HS-27A (cell line): ENCODE measurements around the gene ARHGEF38.
"Not testable (repeated sequence)": the region's sequence is repeated elsewhere in the genome, so short reads cannot be mapped to it uniquely, and the experiment has no call there.

Experiments used
- DNase-seq: peaks from one replicate; pipeline ENCODE4 v3.0.0-alpha.2; 2012; ENCODE audit warnings: low read depth, missing footprints

ARHGEF38 gene

DNA sequence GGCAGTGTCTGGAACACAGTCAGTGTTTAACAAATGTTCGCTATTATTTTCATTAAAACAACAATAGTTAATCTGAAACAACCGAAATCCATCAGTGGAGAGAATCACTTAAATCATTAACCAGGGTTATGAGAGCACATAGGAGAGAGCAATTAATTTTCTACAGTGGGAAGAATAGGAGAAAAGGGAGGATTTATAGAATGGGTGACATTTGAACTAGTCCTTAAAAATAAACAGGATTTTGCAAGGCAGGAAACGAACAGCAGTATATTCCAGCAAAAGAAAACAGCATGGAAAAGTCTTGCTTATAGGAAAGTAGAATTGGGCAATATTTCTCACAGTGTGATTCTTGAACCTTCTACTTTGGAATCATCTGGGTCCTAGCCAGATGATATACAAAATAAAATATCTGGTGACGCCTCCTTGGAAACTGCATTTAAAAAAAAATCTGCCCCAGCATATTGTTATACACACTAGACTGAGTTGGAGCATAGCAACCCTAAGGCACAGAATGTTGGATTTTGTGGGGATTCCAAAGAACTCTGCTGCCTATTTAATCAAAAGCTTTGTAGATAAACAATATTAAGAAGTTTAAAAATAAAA lies 100.0 kb downstream of the ARHGEF38 start:
- no peak for DNase-seq

DNA sequence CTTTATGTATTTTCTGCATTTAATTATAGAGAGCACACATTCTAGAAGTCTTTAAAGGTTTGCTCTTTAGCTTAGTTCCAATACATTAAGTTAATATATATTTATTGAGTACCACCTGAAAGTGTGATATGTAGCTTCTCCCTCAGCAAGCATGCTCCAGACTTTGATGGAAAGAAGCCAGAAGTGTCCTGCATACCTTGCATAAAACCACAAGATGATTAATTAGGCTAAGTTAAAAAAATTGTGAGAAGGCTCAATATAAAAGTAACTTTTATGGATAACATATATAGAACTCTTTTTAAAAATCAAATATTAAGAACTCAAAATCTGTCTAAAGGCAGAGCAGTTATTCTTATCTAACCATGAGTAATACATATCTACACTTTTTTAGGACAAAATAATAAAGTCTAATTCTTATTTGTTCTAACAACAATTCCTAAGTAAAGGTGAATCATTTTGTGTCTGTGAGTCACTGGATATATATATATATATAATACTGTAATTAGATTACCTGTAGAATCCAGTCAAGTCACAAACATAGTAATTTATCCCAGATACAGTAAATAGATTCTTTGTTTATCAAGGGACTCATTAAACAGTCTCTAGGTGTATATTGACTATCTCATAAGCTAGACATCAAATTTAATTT lies 104.8 kb downstream of the ARHGEF38 start:
- no peak for DNase-seq

DNA sequence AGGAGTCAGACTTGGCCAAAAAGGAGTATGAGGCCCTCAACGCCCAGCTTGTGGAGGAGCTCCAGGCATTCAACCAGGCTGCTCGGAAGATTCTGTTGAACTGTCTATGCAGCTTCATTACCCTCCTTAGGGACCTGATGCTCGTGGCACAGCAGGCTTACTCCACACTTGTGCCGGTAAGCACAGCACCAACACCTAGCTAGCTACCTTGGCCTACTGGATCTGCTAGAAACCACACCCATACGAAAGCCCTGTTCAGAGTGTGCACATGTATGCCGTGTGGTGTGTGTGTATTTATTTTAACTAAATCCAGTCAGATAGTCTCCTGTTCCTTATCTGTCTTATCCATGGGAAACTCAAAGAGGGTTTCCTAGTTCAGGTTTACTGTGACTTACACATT lies 106.8 kb downstream of the ARHGEF38 start:
- DNase-seq: no peak

DNA sequence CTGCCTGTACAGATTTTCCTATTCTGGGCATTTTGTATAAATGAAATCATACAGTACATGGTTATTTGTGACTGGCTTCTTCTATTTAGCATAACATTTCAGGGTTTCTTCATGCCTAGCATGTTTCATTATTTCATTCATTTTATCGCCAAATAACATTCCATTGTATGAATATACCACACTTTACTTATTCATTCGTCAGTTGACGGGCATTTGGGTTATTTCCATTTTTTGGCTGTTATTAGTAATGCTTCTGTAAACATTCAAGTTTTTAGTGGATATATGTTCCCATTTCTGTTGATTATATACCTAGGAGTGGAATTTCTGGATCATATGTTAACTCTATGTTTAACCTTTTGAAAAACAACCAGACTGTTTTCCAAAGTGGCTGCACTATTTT lies 108.6 kb downstream of the ARHGEF38 start:
- DNase-seq: no peak

DNA sequence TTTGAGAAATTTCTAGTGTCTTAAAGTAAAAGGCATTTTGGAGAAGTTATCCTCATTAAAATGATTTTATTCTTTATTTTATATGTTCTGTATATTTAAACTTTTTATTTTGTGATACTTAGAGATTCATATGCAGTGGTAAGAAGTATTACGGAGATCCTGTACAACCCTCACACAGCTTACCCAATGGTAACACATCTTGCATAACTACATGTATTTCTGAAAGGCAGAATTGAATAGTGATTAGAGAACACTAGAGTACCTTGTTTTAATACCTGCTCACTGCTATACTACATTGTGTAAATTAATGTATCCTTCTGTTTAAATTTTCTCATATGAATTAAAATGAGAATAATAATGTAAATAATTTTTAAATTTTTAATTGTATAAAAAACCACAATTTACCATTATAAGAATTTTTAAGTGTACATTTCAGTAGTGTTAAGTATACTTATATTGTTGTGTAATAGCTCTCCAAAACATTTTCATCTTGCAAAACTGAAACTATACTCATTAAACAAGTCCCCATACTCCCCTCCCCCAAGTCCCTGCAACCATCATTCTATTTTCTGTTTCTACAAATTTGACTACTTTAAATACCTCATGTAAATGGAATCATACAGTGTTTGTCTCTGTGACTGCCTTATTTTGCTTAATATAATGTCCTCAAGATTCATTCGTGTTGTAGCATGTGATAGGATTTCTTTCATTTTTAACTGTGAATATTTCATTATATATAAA lies 110.7 kb downstream of the ARHGEF38 start:
- no peak for DNase-seq

DNA sequence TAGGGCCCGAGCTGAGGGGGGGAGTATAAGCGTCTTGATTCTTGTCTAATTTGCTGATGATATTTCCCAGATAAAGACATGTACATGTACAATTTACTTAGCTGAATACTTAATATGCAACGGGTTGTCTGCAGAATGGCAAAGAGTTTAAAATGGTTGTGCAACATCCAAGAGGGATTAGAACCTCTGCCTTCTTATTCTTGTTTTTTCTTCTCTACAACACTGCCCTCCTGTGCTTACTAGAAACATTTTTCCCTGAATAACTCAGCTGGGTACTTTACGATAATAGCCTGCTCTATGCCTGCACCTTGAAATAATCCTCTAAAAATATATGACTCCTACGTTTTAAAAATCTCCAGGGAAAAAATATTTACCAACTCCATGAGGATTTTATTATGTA lies 114.3 kb downstream of the ARHGEF38 start:
- no peak for DNase-seq

DNA sequence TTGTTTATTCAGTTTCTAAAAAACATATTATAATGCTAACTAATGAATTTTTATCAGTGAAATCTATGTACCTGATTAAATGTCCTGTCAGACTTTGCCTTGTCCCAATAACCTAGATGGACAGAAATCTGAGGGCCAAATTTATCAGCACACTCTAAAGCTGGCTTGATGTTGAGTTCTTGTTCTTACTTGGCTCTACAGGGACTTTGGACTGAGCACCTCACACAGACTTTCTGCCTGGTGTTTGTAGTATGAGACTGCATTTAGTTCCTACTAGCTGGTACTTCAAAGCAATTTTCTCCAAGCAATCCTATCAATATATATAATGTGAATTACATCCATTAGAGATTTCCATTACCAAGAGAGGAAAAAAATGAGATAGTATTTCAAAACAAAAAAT lies 118.3 kb downstream of the ARHGEF38 start:
- DNase-seq: no peak

DNA sequence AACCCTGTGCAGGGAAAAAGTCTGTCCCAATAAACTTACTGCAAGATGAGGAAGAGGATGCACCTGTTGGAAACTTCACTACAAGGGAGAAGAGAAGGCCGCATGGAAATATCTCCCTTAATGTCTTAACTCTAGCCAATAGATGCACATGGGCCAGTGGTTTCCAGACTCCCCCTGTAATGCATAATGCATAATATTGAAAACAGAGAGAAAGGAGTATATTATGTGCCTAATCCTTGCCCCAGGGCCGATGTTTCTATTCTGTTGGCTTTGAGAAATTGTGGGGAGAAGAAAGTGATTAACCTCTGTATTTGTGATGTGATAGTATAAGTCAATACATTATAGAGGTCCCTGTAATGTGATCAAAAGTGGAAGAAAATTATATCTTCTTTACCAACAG lies 118.9 kb downstream of the ARHGEF38 start:
- DNase-seq: no peak

DNA sequence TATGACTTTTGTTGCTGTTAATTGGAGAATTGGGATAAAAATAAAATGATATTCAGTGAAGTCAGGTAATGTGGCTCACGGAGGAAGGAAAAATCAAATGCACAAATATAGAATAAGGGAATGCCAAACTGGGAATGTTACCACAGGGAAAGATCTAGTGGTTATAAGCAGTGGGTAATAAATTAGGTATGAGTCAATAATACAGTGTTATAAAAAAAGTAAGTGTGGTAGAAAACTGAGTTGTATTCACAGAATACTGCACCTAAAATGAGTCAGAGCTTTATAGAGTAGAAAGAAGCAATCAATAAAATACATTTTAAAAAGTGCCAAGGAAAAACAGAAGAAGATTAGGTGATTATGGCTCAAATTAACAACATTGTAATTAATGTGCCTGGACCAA lies 121.6 kb downstream of the ARHGEF38 start:
- no peak for DNase-seq

DNA sequence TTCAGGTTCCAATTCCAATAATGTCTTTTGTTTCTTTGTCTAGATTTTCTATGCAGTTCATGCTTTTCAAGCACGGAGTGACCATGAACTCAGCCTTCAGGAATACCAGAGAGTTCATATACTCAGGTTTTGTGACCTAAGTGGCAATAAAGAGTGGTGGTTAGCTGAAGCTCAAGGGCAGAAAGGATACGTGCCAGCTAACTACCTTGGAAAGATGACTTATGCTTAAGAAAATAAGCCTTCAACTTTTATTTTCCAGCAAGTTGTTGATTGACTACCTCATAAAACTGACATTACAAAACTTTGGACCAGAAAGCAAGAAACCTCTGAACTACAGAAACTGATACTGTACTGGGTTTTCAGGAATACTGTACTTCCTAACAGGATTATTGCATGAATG lies 125.3 kb downstream of the ARHGEF38 start:
- no peak for DNase-seq

DNA sequence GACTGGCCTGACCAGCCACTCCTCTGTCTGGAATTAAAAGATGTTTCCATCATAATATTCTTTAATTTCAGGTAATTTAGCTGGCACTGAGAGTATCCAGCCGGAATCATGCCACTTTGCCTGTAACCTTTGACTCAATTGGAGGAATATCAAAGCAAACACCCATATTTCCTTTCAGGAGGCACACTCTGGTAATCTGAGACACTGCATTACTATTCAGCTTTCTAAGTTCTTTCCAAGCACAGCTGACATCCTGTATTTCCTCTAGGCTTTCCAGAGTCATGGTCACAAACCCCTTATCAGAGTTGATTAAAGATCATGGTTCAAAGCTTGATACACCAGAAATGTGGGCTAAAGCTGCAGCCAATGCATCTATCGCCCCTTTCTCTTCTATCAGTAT lies 126.8 kb downstream of the ARHGEF38 start:
- DNase-seq: no peak

DNA sequence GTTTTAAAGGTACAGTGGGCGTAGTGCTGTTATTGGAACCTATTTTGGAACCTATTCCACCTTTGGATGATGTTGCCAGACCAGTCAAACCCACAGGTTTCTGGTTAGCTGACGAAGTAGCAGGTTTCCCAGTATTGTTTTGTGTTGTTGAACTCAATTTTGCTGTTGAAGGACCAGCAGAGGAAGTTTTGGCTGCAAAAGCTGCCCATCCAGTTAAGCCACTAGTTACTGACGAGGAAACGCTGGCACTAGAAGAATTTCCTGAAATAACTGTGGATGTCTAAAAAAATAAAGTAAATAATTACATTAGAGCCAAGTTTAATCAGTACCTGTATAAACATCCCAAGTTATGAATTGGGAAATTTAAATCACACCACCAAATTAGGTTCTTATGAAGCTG lies 130.6 kb downstream of the ARHGEF38 start:
- no peak for DNase-seq

DNA sequence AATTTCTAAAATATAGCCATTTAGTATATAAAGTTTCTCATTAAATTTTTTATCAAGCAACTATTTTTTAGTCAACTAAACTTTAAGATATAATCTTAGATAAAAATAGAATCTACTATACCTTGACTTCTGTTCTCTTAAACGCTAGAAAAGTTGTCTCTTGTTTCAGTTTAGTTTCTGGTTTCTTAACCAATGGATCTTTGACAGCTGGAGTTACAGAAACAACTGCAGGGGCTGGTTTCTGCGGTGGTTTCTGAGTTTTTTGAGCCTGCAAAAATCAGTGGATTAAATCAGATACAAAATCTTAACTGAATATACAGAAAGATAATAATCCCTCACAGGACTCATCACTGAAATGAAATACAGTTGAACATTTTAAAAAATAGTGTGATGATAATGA lies 134.2 kb downstream of the ARHGEF38 start:
- no peak for DNase-seq

DNA sequence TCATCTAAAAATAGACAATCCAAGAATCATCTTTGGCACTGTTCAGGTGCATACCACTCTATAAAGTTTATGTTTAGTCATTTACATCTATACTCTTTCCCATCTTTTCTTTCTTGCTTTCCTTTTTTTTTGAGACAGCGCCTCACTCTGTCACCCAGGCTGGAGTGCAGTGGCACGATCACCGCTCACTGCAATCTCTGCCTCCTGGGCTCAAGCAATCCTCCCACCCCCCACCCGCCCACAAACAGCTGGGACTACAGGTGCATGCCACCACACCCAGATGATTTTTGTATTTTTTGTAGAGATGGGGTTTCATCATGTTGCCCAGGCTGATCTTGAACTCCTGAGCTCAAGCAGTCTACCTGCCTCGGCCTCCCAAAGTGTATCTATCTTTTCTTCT lies 142.4 kb downstream of the ARHGEF38 start:
- not testable (repeated sequence) for DNase-seq

DNA sequence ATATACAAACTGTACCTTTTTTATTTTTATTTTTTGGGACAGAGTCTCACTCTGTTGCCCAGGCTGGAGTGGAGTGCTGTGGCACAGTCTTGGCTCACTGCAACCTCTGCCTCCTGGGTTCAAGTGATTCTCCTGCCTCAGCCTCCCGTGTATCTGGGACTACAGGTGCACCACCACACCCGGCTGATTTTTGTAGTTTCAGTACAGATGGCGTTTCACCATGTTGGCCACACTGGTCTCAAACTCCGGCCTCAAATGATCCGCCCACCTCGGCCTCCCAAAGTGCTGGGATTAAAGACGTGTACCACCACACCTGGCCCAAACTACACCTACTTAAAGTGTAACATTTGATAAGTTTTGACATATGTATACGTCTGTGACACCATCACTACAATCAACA lies 143.4 kb downstream of the ARHGEF38 start:
- not testable (repeated sequence) for DNase-seq

DNA sequence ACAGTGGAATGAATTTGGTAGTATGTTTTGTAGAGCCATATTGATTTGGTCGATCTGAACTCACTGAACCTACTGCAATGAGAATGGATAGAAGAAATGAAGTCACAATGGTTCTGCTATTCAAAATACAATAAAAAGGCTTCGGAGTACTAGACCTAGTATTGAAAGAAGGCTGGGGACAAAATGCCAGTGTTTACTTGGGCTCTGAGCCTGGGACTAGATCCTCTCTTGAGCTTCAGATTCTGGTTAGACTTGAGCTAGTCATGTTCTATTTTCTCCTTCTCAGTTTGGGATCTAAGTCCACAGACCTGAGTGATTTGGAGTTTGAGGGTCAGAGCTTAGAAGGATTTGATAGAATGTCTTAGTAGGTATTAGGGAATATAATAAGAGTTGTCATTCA lies 146.2 kb downstream of the ARHGEF38 start:
- no peak for DNase-seq

DNA sequence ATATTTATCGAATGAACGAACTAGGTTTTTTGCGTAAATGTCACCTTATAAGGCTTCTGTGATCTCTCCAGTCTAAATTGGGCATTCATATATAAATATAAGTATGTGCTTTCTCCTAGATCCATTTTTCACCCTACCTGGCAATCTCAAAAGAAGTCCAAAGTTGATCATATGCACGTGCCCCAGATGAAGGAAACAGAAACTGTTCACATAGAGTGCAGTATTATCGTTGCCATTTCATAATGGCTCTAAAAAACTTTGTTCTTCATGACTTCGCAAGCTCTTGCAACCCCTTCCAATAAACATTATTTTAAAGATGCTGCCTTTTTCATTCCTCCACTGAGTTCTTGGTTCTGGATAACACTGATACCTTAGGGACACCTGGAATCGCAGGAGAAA lies 155.4 kb downstream of the ARHGEF38 start:
- no peak for DNase-seq

DNA sequence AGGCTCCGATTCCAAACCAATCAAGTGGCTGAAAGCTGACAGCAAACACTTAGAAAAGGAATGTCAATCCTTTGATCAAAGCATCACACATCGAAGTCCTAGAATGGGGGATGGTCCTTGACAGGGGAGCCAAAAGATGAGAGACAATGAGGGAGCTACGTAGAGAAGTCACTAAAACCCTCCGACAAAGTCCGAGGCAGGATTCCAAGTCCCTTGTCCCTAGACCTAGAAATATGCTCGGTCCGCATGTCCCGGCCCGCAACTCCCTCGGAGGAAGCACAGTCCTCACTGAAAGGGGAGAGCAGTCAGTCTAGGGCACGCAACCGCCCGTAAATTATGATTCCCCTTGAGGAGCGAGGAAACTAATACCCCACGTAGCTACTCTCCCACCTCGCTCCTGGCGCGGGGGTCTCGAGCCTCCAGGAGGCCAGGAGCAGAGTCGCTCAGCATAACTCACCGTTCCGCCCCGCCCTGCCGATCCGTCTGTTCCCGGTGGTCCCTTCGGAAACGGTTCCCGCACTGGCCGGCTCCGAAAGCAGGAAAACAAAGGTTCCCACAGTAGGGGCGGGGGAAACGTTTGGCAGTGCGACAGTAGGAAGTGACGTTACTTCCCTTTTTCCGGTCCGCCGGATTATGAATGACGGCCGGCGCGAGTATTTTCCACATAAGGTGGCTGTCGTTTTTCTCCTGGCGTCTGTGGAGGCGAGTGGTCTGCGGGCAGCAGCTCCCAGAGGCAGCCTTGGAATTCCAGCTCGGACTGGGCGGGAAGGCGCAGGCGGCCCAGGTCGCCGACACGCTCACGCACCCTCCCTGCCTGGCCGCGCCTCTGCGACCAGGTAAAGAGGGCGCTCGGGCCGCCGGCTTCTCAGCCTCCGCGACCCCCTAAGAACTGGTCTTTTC lies 156.0 kb downstream of the ARHGEF38 start, which contains the start of the genes GSTCD and INTS12:
Gene GSTCD (plus strand): TSS at position 604 of the 900 bp plus-strand sequence. CDS start 8,830 bp downstream, outside the sequence.
Gene INTS12 (minus strand): TSS at position 509 of the 900 bp plus-strand sequence. CDS start 8,684 bp downstream, outside the sequence.
- peak; percentile 51 for DNase-seq

DNA sequence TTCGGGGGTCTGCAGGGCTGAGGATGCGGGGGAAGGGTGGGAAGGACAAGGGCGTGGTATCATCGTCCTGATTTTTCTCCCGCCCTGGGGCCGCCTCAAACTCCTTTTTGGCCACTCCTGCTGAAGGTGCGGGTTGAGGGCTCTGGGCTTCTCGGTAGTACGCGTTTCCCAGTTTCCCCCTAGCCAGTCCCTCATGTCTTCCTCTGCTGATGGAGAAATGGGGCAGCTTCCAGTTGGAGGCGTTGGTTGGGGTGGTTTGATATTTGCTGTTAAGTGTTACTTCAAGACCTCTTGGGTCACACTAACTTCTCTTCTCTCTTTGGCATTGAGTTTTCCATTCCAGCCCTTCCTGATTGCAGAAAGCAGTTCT lies 156.6 kb downstream of the ARHGEF38 start:
- DNase-seq: no peak

DNA sequence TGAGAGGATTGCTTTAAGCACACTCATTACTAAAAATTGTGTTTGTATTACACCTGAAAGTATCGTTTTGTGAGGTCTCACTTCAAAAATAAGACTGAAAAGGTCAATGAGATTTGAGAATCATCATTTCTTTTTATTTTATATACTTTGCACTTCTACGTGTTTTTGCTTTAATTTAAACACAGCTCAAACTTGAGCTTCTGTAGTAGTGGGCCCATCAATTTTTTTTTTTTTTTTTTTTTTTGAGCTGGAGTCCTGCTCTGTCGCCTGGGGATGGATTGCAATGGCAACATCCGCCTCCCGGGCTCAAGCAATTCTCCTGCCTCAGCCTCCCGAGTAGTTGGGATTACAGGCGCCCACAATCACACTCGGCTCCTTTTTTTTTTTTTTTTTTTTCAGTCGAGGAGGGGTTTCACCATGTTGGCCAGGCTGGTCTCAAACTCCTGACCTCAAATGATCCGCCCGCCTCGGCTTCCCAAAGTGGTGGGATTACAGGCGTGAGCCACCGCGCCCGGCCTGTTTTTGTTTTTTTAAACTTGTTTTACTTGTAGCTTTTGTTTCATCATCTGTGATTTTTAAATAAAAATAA lies 157.7 kb downstream of the ARHGEF38 start:
- DNase-seq: no peak

DNA sequence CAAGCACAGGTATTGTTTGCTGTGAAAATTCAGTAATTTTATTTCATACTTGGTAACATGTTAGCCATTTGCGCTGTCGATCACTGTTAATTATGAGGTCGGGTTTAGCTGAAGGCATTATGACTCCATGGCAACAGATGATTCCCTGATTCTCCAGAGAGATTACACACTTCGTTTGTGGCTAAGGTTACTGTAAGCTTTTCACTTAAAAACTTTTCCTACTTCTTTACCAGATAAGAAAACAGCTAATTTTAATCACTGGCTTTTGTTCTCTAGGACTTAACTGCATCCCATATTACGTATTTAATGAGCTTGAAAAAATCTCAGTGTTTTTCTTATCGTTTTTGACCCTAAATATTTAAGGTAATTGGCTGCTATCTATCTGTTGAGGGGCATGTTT lies 158.3 kb downstream of the ARHGEF38 start:
- DNase-seq: no peak

DNA sequence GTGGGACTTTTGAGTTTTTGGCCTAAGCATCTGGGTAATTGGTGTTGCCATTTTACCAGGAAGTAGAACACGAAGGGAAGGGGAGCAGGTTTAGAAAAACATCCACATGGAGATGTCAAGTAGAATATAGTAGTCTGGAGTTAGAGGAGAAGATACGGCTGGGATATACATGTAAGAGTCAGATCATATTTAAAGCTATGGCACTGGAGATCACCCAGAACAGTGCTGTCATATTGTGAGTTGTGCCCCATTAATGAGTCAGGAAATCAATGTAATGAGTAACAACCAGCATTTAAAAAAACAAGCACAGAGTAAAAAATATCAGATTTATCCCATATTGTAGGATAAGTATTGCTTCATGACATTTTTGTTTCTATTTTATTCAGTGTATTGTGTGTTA lies 160.3 kb downstream of the ARHGEF38 start:
- DNase-seq: no peak
